Psoas muscle (tissue), 8 donors: ENCODE results near the gene RAPGEF6. TPM values are rescaled to one million over a fixed set of nuclear protein-coding genes. Genes with fewer than 3 reads are reported as not detected.

Source experiments
- ATAC-seq, 4 donors: fragments of 200-7000 bp; cut with Tn5 transposase; one replicate each; pipeline ENCODE4 v1.9.1; 2020; ENCODE audit warnings: moderate library complexity in 3 of 4, mild to moderate bottlenecking in 2 of 4
- DNase-seq, 2 donors: peaks; one replicate each; pipeline ENCODE4 v3.0.0-alpha.2; 2020
- H3K27ac ChIP-seq: fragments of 200-600 bp; one replicate; pipeline ENCODE4 v1.8.0; 2022
- H3K27me3 ChIP-seq, 3 donors: fragments of 200-600 bp in 1 of 3; one replicate each; pipeline versions ENCODE4 v1.6.1 to v1.8.0; 2013 to 2022; ENCODE audit warnings: low read length in 2 of 3, mild to moderate bottlenecking in 2 of 3, moderate library complexity in 1 of 3; ENCODE audit not compliant: insufficient read depth in 3 of 3
- H3K36me3 ChIP-seq, 2 donors: fragments of 200-600 bp in 1 of 2; one replicate each; pipeline versions ENCODE4 v1.6.1 to v1.8.0; 2013 to 2022; ENCODE audit warnings: low read depth in 1 of 2, mild to moderate bottlenecking in 1 of 2, moderate library complexity in 1 of 2; ENCODE audit not compliant: insufficient read depth in 1 of 2
- H3K4me1 ChIP-seq: fragments of 200-600 bp; one replicate; pipeline ENCODE4 v1.8.0; 2022
- H3K4me3 ChIP-seq: fragments of 200-600 bp; one replicate; pipeline ENCODE4 v1.8.0; 2022; ENCODE audit warnings: mild to moderate bottlenecking
- H3K9me3 ChIP-seq: fragments of 200-600 bp; one replicate; pipeline ENCODE4 v1.8.0; 2022
- CTCF ChIP-seq: fragments of 200-600 bp; IDR thresholded peaks from one replicate; pipeline ENCODE4 v1.8.0; 2022; ENCODE audit warnings: antibody characterized with exemption
- WGBS, 3 donors: extraction: QIAGEN DNeasy Blood & Tissue Kit; methylation state at CpG; one replicate each; pipeline versions ENCODE4 v1.1.6 to v1.1.7; 2013; 5-methylcytosine and 5-hydroxymethylcytosine counted together
- intact Hi-C, 2 donors: fragments of 100-400 bp; cut with DNase I; formaldehyde crosslinking; loops; one replicate each; pipeline versions ENCODE4 v1.11.0 to v1.14.2; 2022
- polyA plus RNA-seq, 3 donors: library from polyadenylated mRNA; stranded (reverse); fragments of 200-250 nt; gene quantifications; one replicate each; pipeline ENCODE4 v1.2.3, GENCODE V29; 2013
- total RNA-seq, 4 donors: library from RNA; stranded (reverse); fragmentation: NEBNext Ultra II Directional in 2 of 4; extraction: Animal tissue kit (Norgen Biotek cat#: 25700) in 2 of 4; gene quantifications; one replicate each; pipeline versions ENCODE4 v1.2.1 to v1.2.4, GENCODE V29; 2021 to 2023
- donor health status: healthy with polysubstance abuse.
- donor health status: DM: no; HTN: no; CAD: no; lungs with moderate emphysema.
- donor health status: Bipolar disorder and iron deficiency.
- donor health status: healthy.
- donor health status: DM: yes; HTN: yes; CAD: no.
- donor health status: DM: no; HTN: no; CAD: no.
- donor health status: DM: no; HTN: no; CAD: no.
- donor health status: DM: yes; HTN: yes; CAD: no.

The RAPGEF6 gene
- total and polyA plus RNA-seq, 7 donors: 1.7 to 14.1 (median 6.9) TPM

GRCh38 chr5:131633830-131634229, 1.2 kb downstream of the RAPGEF6 start:
- 50 to 56% (median 51%) methylated on average over 5 of the region's 5 CpGs for WGBS, 3 donors
- no peaks in the 10 kb centered on the region for H3K9me3 ChIP-seq
- H3K27me3 ChIP-seq: no peaks in the 10 kb centered on the region
- no peaks in the 10 kb centered on the region for H3K36me3 ChIP-seq
- ATAC-seq (no peak), DNase-seq (no peak)
- TF ChIP-seq CTCF: no peak
- intact Hi-C loops: loop anchor here in 1 of 2 donors (5.0 kb wide), 1 partner anchor 163 kb away; the partner anchor contains the start of gene FNIP1
- peaks cover 44% of the 10 kb centered on the region for H3K4me1 ChIP-seq
- H3K27ac ChIP-seq: peak overlapping the region; percentile 95
- H3K4me3 ChIP-seq: peak overlapping the region; percentile 89

GRCh38 chr5:131630963-131631350, 4.1 kb downstream of the RAPGEF6 start:
- H3K4me1 ChIP-seq: peaks cover 39% of the 10 kb centered on the region
- intact Hi-C loops: loop anchor here in 1 of 2 donors (1.0 to 5.0 kb wide), 2 partner anchors 33 to 166 kb away; partner anchors contain the start of gene FNIP1

GRCh38 chr5:131630208-131630962, 4.6 kb downstream of the RAPGEF6 start:
- 59 to 68% (median 59%) methylated on average over 4 of the region's 4 CpGs for WGBS, 3 donors
- H3K27me3 ChIP-seq: no peaks in the 10 kb centered on the region
- no peaks in the 10 kb centered on the region for H3K36me3 ChIP-seq
- peaks cover 39% of the 10 kb centered on the region for H3K4me1 ChIP-seq
- H3K4me3 ChIP-seq: no peak overlapping the region
- intact Hi-C loops: loop anchor here in 1 of 2 donors (1.0 to 5.0 kb wide), 2 partner anchors 32 to 167 kb away; partner anchors contain the start of gene FNIP1
- ATAC-seq: no peak
- TF ChIP-seq CTCF: no peak
- no peak for DNase-seq
- no peak overlapping the region for H3K27ac ChIP-seq
- H3K9me3 ChIP-seq: no peaks in the 10 kb centered on the region

More at GRCh38 chr5:131630963-131631350, 4.1 kb downstream of the RAPGEF6 start:
- no peak for DNase-seq
- TF ChIP-seq CTCF: no peak
- Histone ChIP-seq H3K36me3 (no peaks in the 10 kb centered on the region), H3K4me3 (no peak overlapping the region), H3K27me3 (no peaks in the 10 kb centered on the region), H3K9me3 (no peaks in the 10 kb centered on the region), H3K27ac (no peak overlapping the region)
- 64 to 84% (median 75%) methylated on average over 4 of the region's 4 CpGs for WGBS, 3 donors
- no peak for ATAC-seq

- TF ChIP-seq CTCF: no peak
- intact Hi-C loops: no loop called here
- 89 to 93% (median 93%) methylated on average over 1 of the region's 1 CpG for WGBS, 3 donors
- Histone ChIP-seq H3K36me3 (no peaks in the 10 kb centered on the region), H3K4me1 (peaks cover 38% of the 10 kb centered on the region), H3K27ac (no peak overlapping the region), H3K9me3 (no peaks in the 10 kb centered on the region), H3K4me3 (no peak overlapping the region), H3K27me3 (no peaks in the 10 kb centered on the region)
- no peak for DNase-seq
- ATAC-seq: no peak
Measured at GRCh38 chr5:131628990-131629389, 6.0 kb downstream of the RAPGEF6 start.
